GM12873 (cell line): ENCODE measurements around the gene SEMA6D.

Source experiments
- TF ChIP-seq, protein P1 (sequence below): IDR thresholded peaks from 2 replicates; pipeline ENCODE4 v1.5.1; 2012; ENCODE audit warnings: low read depth, mild to moderate bottlenecking, moderate library complexity, low read length, control low read depth; ENCODE audit not compliant: insufficient read depth; ENCODE audit errors: missing control alignments

SEMA6D gene

DNA sequence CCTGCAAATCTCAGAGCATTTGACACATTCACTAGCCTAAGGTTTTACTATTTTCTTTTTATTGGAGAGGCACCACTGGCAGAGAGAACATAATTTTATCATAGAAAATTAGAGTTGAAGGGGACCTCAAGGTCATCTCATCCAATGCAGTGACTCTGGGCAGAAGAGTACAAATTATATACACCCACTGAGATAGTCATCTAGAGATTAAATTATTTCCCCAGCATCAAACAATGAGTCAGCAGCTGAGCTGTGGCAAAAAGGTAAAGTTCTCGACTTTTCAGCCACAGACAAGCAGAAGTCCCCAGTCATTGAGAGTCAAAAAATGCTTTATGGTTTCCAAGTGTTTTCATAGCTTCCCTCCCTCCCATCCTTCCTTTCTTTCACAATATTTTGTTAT, 39.3 kb upstream of the SEMA6D start:
- TF ChIP-seq, protein P1, sequence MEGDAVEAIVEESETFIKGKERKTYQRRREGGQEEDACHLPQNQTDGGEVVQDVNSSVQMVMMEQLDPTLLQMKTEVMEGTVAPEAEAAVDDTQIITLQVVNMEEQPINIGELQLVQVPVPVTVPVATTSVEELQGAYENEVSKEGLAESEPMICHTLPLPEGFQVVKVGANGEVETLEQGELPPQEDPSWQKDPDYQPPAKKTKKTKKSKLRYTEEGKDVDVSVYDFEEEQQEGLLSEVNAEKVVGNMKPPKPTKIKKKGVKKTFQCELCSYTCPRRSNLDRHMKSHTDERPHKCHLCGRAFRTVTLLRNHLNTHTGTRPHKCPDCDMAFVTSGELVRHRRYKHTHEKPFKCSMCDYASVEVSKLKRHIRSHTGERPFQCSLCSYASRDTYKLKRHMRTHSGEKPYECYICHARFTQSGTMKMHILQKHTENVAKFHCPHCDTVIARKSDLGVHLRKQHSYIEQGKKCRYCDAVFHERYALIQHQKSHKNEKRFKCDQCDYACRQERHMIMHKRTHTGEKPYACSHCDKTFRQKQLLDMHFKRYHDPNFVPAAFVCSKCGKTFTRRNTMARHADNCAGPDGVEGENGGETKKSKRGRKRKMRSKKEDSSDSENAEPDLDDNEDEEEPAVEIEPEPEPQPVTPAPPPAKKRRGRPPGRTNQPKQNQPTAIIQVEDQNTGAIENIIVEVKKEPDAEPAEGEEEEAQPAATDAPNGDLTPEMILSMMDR: no peak

DNA sequence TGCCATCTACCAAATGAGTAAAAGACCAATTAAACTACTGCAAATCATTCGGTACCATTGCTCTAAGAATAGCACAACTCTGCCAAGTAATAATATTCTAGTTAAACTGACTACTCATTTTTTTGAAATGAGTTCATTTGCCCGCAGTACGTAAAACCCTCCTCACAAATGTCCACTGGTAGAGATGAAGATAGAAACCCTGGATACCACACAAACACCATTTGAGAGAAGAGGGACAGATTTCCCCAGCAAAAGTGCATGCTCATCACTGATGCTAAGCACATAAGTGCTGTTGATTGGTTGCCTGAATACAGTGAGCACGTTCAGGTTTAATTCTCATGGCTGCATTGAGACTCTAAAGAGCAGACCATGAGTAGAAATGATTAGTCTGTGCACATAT, 34.6 kb upstream of the SEMA6D start:
- TF ChIP-seq, protein P1: no peak

DNA sequence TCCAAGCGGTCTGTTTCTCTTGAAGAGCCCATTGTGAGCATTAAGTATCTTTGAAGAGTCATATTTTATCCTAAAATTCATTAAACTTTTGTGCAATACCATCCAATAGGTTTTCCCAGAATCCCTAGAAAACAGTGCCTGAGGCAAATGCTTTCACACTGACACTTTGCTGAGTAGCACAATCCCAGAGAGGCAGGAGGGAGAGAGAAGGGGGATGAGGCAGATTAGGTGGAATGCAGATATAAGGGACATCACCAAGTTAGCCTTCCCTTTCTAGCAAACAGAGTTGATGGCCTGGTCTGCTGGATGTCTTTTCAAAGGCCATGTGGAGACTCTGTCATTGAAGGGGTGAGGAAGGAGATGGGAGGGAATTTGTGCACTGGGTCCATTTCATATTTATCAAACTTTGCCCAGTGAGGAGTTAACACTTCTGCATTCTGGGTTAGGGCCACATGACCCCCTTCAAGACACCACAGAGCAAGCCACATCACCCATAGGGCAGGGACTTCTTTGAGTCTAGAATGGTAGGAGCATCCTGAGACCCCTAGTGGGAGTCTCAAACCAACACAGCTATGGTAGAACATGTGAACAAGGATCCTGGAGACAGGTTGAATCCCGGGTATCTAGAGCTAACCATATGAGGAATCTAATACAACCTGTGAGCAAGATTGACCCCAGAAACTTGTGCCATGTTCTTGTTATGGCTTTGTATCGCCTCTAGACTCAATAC, 32.0 kb upstream of the SEMA6D start:
- TF ChIP-seq, protein P1: no peak

DNA sequence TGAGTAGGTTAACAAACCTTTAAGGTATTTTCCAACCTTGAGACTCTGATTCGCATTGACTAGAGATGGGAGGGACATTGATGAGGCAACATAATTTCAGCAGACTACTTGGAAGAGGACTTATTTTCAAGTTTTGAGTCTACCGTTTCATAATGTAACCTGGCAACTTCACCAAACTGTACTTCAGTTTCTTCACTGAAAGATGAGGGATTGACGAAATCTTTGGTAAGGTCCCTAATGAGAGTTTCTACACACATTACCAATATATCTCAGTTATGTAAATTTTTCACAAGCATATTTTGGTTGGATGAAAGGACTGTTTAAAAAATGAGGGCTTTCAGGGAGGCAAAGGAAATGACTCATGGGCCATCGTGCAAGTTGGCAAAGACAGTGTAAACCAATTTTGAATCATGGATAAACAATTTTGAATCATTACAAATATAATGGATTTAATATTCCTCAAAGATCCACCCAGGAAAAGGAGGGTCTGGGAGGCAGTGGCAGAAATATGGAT, 28.7 kb upstream of the SEMA6D start:
- TF ChIP-seq, protein P1: no peak

DNA sequence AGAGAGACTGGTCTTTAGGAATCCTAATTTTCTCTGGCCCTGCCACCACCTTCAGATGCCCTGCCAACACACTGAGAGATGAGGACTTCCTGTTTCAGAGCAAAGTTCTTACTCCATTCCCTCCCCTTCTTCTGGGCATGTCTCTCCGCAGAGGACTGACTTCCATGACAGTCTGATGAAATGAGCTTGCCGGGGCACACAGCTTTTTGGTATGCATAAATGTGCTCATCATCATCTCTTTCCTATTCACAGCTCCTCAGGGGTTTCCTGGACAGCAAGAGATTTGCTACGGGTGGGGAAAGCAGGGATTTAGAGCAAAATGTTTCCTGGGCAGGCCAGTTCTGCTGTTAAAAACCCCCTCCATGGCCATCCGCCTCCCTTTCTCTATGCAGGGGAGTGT, 27.6 kb upstream of the SEMA6D start:
- TF ChIP-seq, protein P1: no peak

DNA sequence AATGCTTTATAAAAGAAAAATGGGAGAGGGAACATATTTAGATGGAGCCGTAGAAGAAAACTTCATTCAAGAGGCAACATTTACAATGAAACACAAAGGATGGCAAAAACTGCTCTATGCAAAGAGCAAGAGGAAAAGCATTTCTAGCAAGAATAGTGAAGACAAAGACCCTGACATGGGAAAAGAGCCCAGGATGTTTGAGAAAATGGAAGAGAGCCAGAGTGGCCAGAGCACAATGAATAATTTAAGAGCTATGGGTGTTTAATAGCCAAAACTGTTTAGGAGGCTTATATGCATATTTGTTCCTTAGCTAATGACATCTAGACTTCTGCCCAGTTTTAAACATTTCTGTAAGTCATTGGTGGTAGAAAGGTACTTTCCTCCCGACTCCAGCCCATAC, 25.4 kb upstream of the SEMA6D start:
- TF ChIP-seq, protein P1: no peak

DNA sequence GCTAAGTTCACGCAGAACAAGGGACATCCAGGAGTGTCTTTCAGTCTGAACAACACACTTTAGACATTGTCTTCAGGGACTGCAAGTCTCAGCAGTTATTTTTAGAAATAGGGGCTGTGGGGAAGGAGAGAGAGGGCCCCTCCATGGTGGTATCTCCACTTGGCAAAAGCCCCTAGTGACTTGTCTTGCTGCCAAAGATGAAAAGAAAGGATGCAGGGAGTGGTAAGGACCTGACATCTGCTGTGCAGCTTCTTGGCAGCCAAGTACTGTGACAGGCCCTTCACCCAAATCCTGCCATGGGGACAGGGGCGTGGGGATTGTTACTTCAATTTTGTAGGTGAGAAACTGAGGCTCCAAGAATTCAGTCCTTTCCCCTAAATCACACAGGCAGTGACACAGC, 21.0 kb upstream of the SEMA6D start:
- TF ChIP-seq, protein P1: no peak
